Testis (tissue), 2 donors: Measurements from ENCODE around the gene TMEM117.

Experiments used
- POLR2A ChIP-seq: fragments of 450-650 bp; IDR thresholded peaks from one replicate; pipeline ENCODE4 v1.6.1; 2017; ENCODE audit warnings: antibody characterized with exemption, mild to moderate bottlenecking, moderate library complexity
- TF ChIP-seq, protein P1 (sequence below), 3 experiments: fragments of 450-650 bp in 2 of 3; fragments of 200-600 bp in 1 of 3; sonication (generic) in 1 of 3; IDR thresholded peaks; one replicate each; pipeline ENCODE4 v1.5.1; 2016 to 2019; ENCODE audit warnings: antibody characterized with exemption in 3 of 3, mild to moderate bottlenecking in 2 of 3, moderate library complexity in 1 of 3

DNA sequence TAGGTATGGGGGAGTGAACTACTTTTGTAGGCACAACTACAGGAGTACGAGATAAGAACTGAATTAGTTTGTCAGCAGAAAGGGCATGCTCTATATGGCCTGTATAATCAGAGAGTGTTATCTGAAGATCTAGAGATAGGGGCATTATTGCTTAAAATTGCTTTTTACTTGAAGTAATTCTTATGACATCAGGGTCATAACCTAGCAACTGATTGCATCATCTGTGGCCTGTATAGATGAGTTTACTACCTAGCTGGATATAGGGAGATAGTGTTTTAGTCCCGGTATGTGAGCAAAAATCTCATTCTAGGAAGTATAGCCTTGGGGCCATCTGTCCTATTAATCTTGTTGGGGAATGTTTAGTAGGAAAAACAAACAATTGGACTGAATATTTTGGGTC, 142.7 kb downstream of the TMEM117 start:
- TF ChIP-seq, protein P1, sequence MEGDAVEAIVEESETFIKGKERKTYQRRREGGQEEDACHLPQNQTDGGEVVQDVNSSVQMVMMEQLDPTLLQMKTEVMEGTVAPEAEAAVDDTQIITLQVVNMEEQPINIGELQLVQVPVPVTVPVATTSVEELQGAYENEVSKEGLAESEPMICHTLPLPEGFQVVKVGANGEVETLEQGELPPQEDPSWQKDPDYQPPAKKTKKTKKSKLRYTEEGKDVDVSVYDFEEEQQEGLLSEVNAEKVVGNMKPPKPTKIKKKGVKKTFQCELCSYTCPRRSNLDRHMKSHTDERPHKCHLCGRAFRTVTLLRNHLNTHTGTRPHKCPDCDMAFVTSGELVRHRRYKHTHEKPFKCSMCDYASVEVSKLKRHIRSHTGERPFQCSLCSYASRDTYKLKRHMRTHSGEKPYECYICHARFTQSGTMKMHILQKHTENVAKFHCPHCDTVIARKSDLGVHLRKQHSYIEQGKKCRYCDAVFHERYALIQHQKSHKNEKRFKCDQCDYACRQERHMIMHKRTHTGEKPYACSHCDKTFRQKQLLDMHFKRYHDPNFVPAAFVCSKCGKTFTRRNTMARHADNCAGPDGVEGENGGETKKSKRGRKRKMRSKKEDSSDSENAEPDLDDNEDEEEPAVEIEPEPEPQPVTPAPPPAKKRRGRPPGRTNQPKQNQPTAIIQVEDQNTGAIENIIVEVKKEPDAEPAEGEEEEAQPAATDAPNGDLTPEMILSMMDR (IDR thresholded peaks at IDR 0.05), result no peak
- no peak for TF ChIP-seq POLR2A
